ENCODE measurements around the gene LTB4R2. TPM values are rescaled to one million over a fixed set of nuclear protein-coding genes. Genes with fewer than 3 reads are reported as not detected.

LTB4R2 gene
- polyA plus RNA-seq, 3 donors from 2014 or later: 2.1 to 4.9 (median 3.9) TPM

GRCh38 chr14:24334431-24335291, 24.7 kb downstream of the LTB4R2 start, which contains the start of gene ADCY4:
TSS of gene ADCY4 (minus strand) at chr14:24335071. CDS start at chr14:24334652, 419 bp downstream.
- Mint-ChIP-seq H3K9me3 (no peaks in the 10 kb centered on the region), H3K4me1 (peaks cover 76 to 79% of the 10 kb centered on the region in 2 donors), H3K27ac (peak within 1 kb of the TSS in 3 of 6 donors; percentile 28 to 45 (median 29)), H3K36me3 (peaks cover 11 to 28% (median 15%) of the 10 kb centered on the region in 3 donors), H3K27me3 (ENCODE audit: low read depth in 3 of 3) (peaks cover 26 to 38% (median 30%) of the 10 kb centered on the region in 3 donors), H3K4me3 (peak within 1 kb of the TSS; percentile 62 to 83 (median 75))
- peak in 2 of 3 donors; percentile 24 to 28 for DNase-seq

GRCh38 chr14:24335461-24336171, 25.7 kb downstream of the LTB4R2 start:
- Mint-ChIP-seq H3K4me3 (peak overlapping the region; percentile 30 to 69 (median 65)), H3K9me3 (no peaks in the 10 kb centered on the region), H3K27me3 (ENCODE audit: low read depth in 3 of 3) (peaks cover 22 to 34% (median 22%) of the 10 kb centered on the region in 3 donors), H3K36me3 (peaks cover 11 to 28% (median 15%) of the 10 kb centered on the region in 3 donors), H3K27ac (peak overlapping the region in 2 of 6 donors; percentile 22 to 29), H3K4me1 (peaks cover 73 to 78% of the 10 kb centered on the region in 2 donors)
- no peak for DNase-seq

GRCh38 chr14:24337144-24337823, 27.3 kb downstream of the LTB4R2 start:
- H3K4me1 Mint-ChIP-seq: peaks cover 56 to 61% of the 10 kb centered on the region in 2 donors
- H3K4me3 Mint-ChIP-seq: peak overlapping the region in 2 of 5 donors; percentile 33 to 96
- no peak for DNase-seq
- peaks cover 12 to 26% (median 14%) of the 10 kb centered on the region in 3 donors for H3K27me3 Mint-ChIP-seq (ENCODE audit: low read depth in 3 of 3)
- H3K36me3 Mint-ChIP-seq: peaks cover 11 to 28% (median 15%) of the 10 kb centered on the region in 3 donors
- no peak overlapping the region for H3K27ac Mint-ChIP-seq
- no peaks in the 10 kb centered on the region for H3K9me3 Mint-ChIP-seq

GRCh38 chr14:24337824-24338175, 27.9 kb downstream of the LTB4R2 start:
- no peak for DNase-seq
- peaks cover 11 to 28% (median 15%) of the 10 kb centered on the region in 3 donors for H3K36me3 Mint-ChIP-seq
- H3K27ac Mint-ChIP-seq: peak overlapping the region in 1 of 6 donors; percentile 25
- peaks cover 51 to 56% of the 10 kb centered on the region in 2 donors for H3K4me1 Mint-ChIP-seq
- no peaks in the 10 kb centered on the region for H3K9me3 Mint-ChIP-seq
- peaks cover 8 to 27% (median 13%) of the 10 kb centered on the region in 3 donors for H3K27me3 Mint-ChIP-seq (ENCODE audit: low read depth in 3 of 3)
- peak overlapping the region in 4 of 5 donors; percentile 33 to 97 (median 96) for H3K4me3 Mint-ChIP-seq

GRCh38 chr14:24338843-24339242, 28.9 kb downstream of the LTB4R2 start:
- Mint-ChIP-seq H3K36me3 (peaks cover 11 to 28% (median 15%) of the 10 kb centered on the region in 3 donors), H3K4me1 (peaks cover 40 to 46% of the 10 kb centered on the region in 2 donors), H3K9me3 (no peaks in the 10 kb centered on the region), H3K4me3 (peak overlapping the region; percentile 96 to 97 (median 96)), H3K27me3 (ENCODE audit: low read depth in 3 of 3) (peaks cover 7 to 26% (median 8%) of the 10 kb centered on the region in 3 donors), H3K27ac (peak overlapping the region in 3 of 6 donors; percentile 13 to 85 (median 50))
- no peak for DNase-seq

- peak within 1 kb of the TSS; percentile 96 to 97 (median 96) for H3K4me3 Mint-ChIP-seq
- H3K4me1 Mint-ChIP-seq: peaks cover 35 to 39% of the 10 kb centered on the region in 2 donors
- peaks cover 4 to 21% (median 4%) of the 10 kb centered on the region in 3 donors for H3K27me3 Mint-ChIP-seq (ENCODE audit: low read depth in 3 of 3)
- H3K9me3 Mint-ChIP-seq: no peaks in the 10 kb centered on the region
- peak within 1 kb of the TSS; percentile 85 to 97 (median 93) for H3K27ac Mint-ChIP-seq
- peak; percentile 52 to 57 (median 54) for DNase-seq
- peaks cover 11 to 28% (median 15%) of the 10 kb centered on the region in 3 donors for H3K36me3 Mint-ChIP-seq
These were observed 29.6 kb downstream of the LTB4R2 start, which contains the start of gene RIPK3 for GRCh38 chr14:24339284-24340151. TSS of gene RIPK3 (minus strand) at chr14:24339991. CDS start at chr14:24339826, 165 bp downstream.

- H3K36me3 Mint-ChIP-seq: peaks cover 11 to 28% (median 15%) of the 10 kb centered on the region in 3 donors
- DNase-seq: no peak
- no peaks in the 10 kb centered on the region for H3K9me3 Mint-ChIP-seq
- H3K4me3 Mint-ChIP-seq: peak overlapping the region in 3 of 5 donors; percentile 96 to 97 (median 97)
- peaks cover 26 to 32% of the 10 kb centered on the region in 2 donors for H3K4me1 Mint-ChIP-seq
- no peak overlapping the region for H3K27ac Mint-ChIP-seq
- H3K27me3 Mint-ChIP-seq (ENCODE audit: low read depth in 3 of 3): peaks cover 3 to 14% (median 5%) of the 10 kb centered on the region in 3 donors
These were observed 30.7 kb downstream of the LTB4R2 start for GRCh38 chr14:24340606-24341005.

- Mint-ChIP-seq H3K4me3 (no peak overlapping the region), H3K36me3 (peaks cover 0 to 9% (median 0%) of the 10 kb centered on the region in 3 donors), H3K27me3 (ENCODE audit: low read depth in 3 of 3) (peaks cover 3 to 7% (median 5%) of the 10 kb centered on the region in 3 donors), H3K4me1 (peaks cover 22 to 26% of the 10 kb centered on the region in 2 donors), H3K9me3 (no peaks in the 10 kb centered on the region), H3K27ac (no peak overlapping the region)
- DNase-seq: no peak
These were observed 32.9 kb downstream of the LTB4R2 start for GRCh38 chr14:24342889-24343288.

GRCh38 chr14:24343795-24344660, 34.1 kb downstream of the LTB4R2 start:
- H3K9me3 Mint-ChIP-seq: no peaks in the 10 kb centered on the region
- no peaks in the 10 kb centered on the region for H3K36me3 Mint-ChIP-seq
- DNase-seq: no peak
- no peak overlapping the region for H3K4me3 Mint-ChIP-seq
- H3K4me1 Mint-ChIP-seq: peaks cover 12 to 15% of the 10 kb centered on the region in 2 donors
- H3K27me3 Mint-ChIP-seq (ENCODE audit: low read depth in 3 of 3): peaks cover 3 to 7% (median 5%) of the 10 kb centered on the region in 3 donors
- no peak overlapping the region for H3K27ac Mint-ChIP-seq

- H3K4me3 Mint-ChIP-seq: no peak overlapping the region
- no peaks in the 10 kb centered on the region for H3K9me3 Mint-ChIP-seq
- DNase-seq: no peak
- H3K36me3 Mint-ChIP-seq: no peaks in the 10 kb centered on the region
- no peaks in the 10 kb centered on the region for H3K4me1 Mint-ChIP-seq
- peaks cover 7 to 21% (median 9%) of the 10 kb centered on the region in 3 donors for H3K27me3 Mint-ChIP-seq (ENCODE audit: low read depth in 3 of 3)
- no peak overlapping the region for H3K27ac Mint-ChIP-seq
These were observed 37.2 kb downstream of the LTB4R2 start for GRCh38 chr14:24347134-24347533.

GRCh38 chr14:24348186-24348585, 38.2 kb downstream of the LTB4R2 start:
- no peaks in the 10 kb centered on the region for H3K9me3 Mint-ChIP-seq

More at GRCh38 chr14:24348186-24348585, 38.2 kb downstream of the LTB4R2 start:
- Mint-ChIP-seq H3K36me3 (no peaks in the 10 kb centered on the region), H3K4me3 (no peak overlapping the region), H3K4me1 (no peaks in the 10 kb centered on the region), H3K27me3 (ENCODE audit: low read depth in 3 of 3) (peaks cover 9 to 18% (median 11%) of the 10 kb centered on the region in 3 donors), H3K27ac (no peak overlapping the region)
- DNase-seq: no peak

Data from immature natural killer cell (primary cell).